Tibial artery (tissue), 4 donors: ENCODE data around the gene KCNS1.
A peak's percentile ranks its signal among the peaks of the same experiment; 100 is the strongest.

Experiments
- DNase-seq, 2 donors: peaks; one replicate each; pipeline ENCODE4 v3.0.0-alpha.2; 2019
- H3K27ac ChIP-seq, 2 donors: fragments of 200-600 bp; sonication (generic) in 1 of 2; 1 replicate in 1 of 2; 2 replicates in 1 of 2; pipeline ENCODE4 v1.5.1; 2018 to 2019; ENCODE audit warnings: mild to moderate bottlenecking in 1 of 2
- H3K27me3 ChIP-seq, 2 donors: fragments of 200-600 bp; sonication (generic) in 1 of 2; one replicate each; pipeline versions ENCODE4 v1.5.1 to v1.6.0; 2016 to 2019
- H3K36me3 ChIP-seq, 3 donors: fragments of 200-600 bp; sonication (generic) in 2 of 3; one replicate each; pipeline ENCODE4 v1.5.1; 2016 to 2019; ENCODE audit warnings: mild to moderate bottlenecking in 2 of 3
- H3K4me1 ChIP-seq, 4 donors: fragments of 200-600 bp; sonication (generic) in 2 of 4; 1 replicate in 3 of 4; 2 replicates in 1 of 4; pipeline ENCODE4 v1.5.1; 2016 to 2019
- H3K4me3 ChIP-seq, 2 donors: fragments of 200-600 bp; sonication (generic) in 1 of 2; 1 replicate in 1 of 2; 2 replicates in 1 of 2; pipeline ENCODE4 v1.5.1; 2018 to 2019; ENCODE audit warnings: mild to moderate bottlenecking in 2 of 2
- H3K9me3 ChIP-seq, 3 donors: fragments of 200-600 bp; sonication (generic) in 1 of 3; one replicate each; pipeline ENCODE4 v1.5.1; 2016 to 2019
- intact Hi-C: fragments of 100-400 bp; cut with DNase I; formaldehyde crosslinking; loops from one replicate; pipeline ENCODE4 v1.15.0; 2023; ENCODE audit warnings: low total_unique reads
- TF ChIP-seq, protein P1 (sequence below), 2 experiments: fragments of 200-600 bp in 1 of 2; fragments of 450-650 bp in 1 of 2; IDR thresholded peaks; one replicate each; pipeline ENCODE4 v1.5.1; 2017 to 2019; ENCODE audit warnings: antibody characterized with exemption in 2 of 2, mild to moderate bottlenecking in 1 of 2, moderate library complexity in 1 of 2

The KCNS1 gene

DNA sequence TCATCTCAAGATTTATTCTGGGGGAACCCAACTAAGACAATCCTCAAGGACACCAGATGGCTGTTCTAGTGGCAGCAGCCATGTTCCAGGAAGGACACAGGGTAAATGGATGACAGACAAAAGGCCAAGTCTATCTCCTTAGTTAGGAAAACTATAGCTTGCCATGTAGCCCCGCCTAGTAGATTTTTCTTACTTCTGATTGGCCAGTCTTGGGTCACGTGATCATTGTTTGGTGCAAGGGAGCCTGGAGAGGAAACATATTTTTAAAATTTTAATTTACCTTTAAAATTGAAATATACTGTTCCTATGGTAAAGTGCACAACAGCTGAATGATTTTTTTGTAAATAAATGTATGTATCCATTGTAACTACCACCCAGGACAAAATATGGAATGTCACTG lies 4.4 kb upstream of the KCNS1 start:
- no peaks in the 10 kb centered on the region for H3K9me3 ChIP-seq
- no peaks in the 10 kb centered on the region for H3K36me3 ChIP-seq
- H3K4me1 ChIP-seq: peaks cover 0 to 6% (median 2%) of the 10 kb centered on the region in 4 donors
- H3K27me3 ChIP-seq: peaks cover 0 to 28% of the 10 kb centered on the region in 2 donors
- TF ChIP-seq, protein P1, sequence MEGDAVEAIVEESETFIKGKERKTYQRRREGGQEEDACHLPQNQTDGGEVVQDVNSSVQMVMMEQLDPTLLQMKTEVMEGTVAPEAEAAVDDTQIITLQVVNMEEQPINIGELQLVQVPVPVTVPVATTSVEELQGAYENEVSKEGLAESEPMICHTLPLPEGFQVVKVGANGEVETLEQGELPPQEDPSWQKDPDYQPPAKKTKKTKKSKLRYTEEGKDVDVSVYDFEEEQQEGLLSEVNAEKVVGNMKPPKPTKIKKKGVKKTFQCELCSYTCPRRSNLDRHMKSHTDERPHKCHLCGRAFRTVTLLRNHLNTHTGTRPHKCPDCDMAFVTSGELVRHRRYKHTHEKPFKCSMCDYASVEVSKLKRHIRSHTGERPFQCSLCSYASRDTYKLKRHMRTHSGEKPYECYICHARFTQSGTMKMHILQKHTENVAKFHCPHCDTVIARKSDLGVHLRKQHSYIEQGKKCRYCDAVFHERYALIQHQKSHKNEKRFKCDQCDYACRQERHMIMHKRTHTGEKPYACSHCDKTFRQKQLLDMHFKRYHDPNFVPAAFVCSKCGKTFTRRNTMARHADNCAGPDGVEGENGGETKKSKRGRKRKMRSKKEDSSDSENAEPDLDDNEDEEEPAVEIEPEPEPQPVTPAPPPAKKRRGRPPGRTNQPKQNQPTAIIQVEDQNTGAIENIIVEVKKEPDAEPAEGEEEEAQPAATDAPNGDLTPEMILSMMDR (IDR thresholded peaks at IDR 0.05): no peak
- no peak for DNase-seq
- H3K27ac ChIP-seq: no peak overlapping the region
- intact Hi-C loops: no loop called here
- no peak overlapping the region for H3K4me3 ChIP-seq

DNA sequence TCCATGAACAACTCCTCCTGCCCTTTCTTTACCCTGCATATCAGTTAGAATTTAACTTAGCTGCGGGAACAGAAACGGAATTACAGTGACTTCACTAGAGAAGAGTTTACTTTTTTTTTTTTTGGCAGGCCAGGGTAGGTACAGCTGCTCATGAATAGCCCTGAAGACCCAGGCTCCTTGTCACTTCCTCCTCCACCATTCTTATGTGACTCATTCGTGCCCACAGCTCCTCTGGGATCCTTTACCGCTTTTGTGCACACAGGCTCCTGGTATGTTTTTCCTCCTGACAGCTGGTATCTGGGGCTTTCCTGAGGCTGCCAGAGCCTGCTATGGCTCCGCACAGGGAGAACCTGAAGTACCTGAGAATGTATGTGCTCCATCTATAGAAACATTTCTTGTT lies 3.9 kb upstream of the KCNS1 start:
- no peak overlapping the region for H3K4me3 ChIP-seq
- H3K27ac ChIP-seq: no peak overlapping the region
- intact Hi-C loops: no loop called here
- no peaks in the 10 kb centered on the region for H3K36me3 ChIP-seq
- no peak for DNase-seq
- H3K27me3 ChIP-seq: peaks cover 0 to 28% of the 10 kb centered on the region in 2 donors
- H3K4me1 ChIP-seq: peaks cover 0 to 6% (median 2%) of the 10 kb centered on the region in 4 donors
- TF ChIP-seq, protein P1 (IDR thresholded peaks at IDR 0.05): no peak
- no peaks in the 10 kb centered on the region for H3K9me3 ChIP-seq

DNA sequence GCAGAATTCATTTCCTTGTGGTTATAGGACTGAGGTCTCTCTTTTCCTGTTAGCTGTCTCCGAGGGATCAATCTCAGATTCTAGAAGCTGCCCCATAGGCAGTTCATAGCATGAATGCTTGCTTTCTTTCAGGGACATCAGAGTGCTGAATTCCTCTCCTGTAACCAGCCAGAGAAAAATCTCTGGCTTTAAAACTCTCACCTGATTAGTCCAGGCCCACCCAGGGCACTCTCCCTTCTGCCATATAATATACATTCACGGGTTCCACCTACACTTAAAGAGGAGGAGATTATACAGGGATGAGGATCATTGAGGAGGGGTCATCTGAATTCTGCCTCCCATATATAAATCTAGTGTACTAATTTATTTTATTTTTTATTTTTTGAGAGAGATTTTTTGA lies 2.1 kb upstream of the KCNS1 start:
- intact Hi-C loops: no loop called here
- H3K27me3 ChIP-seq: peaks cover 0 to 38% of the 10 kb centered on the region in 2 donors
- peaks cover 0 to 12% (median 7%) of the 10 kb centered on the region in 4 donors for H3K4me1 ChIP-seq
- no peaks in the 10 kb centered on the region for H3K36me3 ChIP-seq
- TF ChIP-seq, protein P1 (IDR thresholded peaks at IDR 0.05): no peak
- H3K27ac ChIP-seq: no peak overlapping the region
- H3K4me3 ChIP-seq: no peak overlapping the region
- DNase-seq: no peak
- H3K9me3 ChIP-seq: no peaks in the 10 kb centered on the region

GRCh38 chr20:45101333-45101850 lies 465 bp upstream of the KCNS1 start:
- peaks cover 0 to 48% of the 10 kb centered on the region in 2 donors for H3K27me3 ChIP-seq
- TF ChIP-seq, protein P1 (IDR thresholded peaks at IDR 0.05): no peak
- intact Hi-C loops: no loop called here
- no peak for DNase-seq
- no peak overlapping the region for H3K4me3 ChIP-seq
- H3K27ac ChIP-seq: no peak overlapping the region
- peaks cover 0 to 17% (median 12%) of the 10 kb centered on the region in 4 donors for H3K4me1 ChIP-seq
- no peaks in the 10 kb centered on the region for H3K9me3 ChIP-seq
- no peaks in the 10 kb centered on the region for H3K36me3 ChIP-seq

GRCh38 chr20:45098103-45098773 lies 2.7 kb downstream of the KCNS1 start:
- no peak for DNase-seq

More at GRCh38 chr20:45098103-45098773, 2.7 kb downstream of the KCNS1 start:
- intact Hi-C loops: no loop called here
- Histone ChIP-seq H3K9me3 (no peaks in the 10 kb centered on the region), H3K36me3 (no peaks in the 10 kb centered on the region), H3K4me3 (peak overlapping the region in 1 of 2 donors; percentile 20), H3K4me1 (peaks cover 0 to 17% (median 12%) of the 10 kb centered on the region in 4 donors), H3K27me3 (peaks cover 0 to 56% of the 10 kb centered on the region in 2 donors), H3K27ac (no peak overlapping the region)
- TF ChIP-seq, protein P1 (IDR thresholded peaks at IDR 0.05): no peak
